ENCODE data around the gene MFAP3.
"Not testable (repeated sequence)": the region's sequence is repeated elsewhere in the genome, so short reads cannot be mapped to it uniquely, and the experiment has no call there.

MFAP3 gene

GRCh38 chr5:154038707-154039457, at the start of gene MFAP3, which contains the start of gene FAM114A2:
TSS of gene MFAP3 (plus strand) at chr5:154038967. CDS start at chr5:154049723, 10,756 bp downstream.
TSS of gene FAM114A2 (minus strand) at chr5:154038910. CDS start at chr5:154034953, 3,957 bp downstream.
- DNase-seq (ENCODE audit: low read depth), result peak; percentile 88

GRCh38 chr5:153991168-153991567, 47.6 kb upstream of the MFAP3 start:
- DNase-seq (ENCODE audit: low read depth), result no peak

- no peak for DNase-seq (ENCODE audit: low read depth)
Observed at GRCh38 chr5:153998010-153998409, 40.8 kb upstream of the MFAP3 start.

GRCh38 chr5:153998768-153999167, 40.0 kb upstream of the MFAP3 start:
- no peak for DNase-seq (ENCODE audit: low read depth)

- no peak for DNase-seq (ENCODE audit: low read depth)
Observed at GRCh38 chr5:153999995-154000394, 38.8 kb upstream of the MFAP3 start.

GRCh38 chr5:154000703-154001102, 38.1 kb upstream of the MFAP3 start:
- DNase-seq (ENCODE audit: low read depth), result no peak

- DNase-seq (ENCODE audit: low read depth), result peak; percentile 10
Observed at GRCh38 chr5:154002093-154002492, 36.7 kb upstream of the MFAP3 start.

- no peak for DNase-seq (ENCODE audit: low read depth)
Observed at GRCh38 chr5:154002511-154003020, 36.2 kb upstream of the MFAP3 start.

GRCh38 chr5:154005648-154006047, 33.1 kb upstream of the MFAP3 start:
- no peak for DNase-seq (ENCODE audit: low read depth)

GRCh38 chr5:154010660-154011059, 28.1 kb upstream of the MFAP3 start:
- DNase-seq (ENCODE audit: low read depth), result peak; percentile 41

- DNase-seq (ENCODE audit: low read depth), result peak; percentile 28
Observed at GRCh38 chr5:154015071-154015693, 23.6 kb upstream of the MFAP3 start.

- DNase-seq (ENCODE audit: low read depth), result not testable (repeated sequence)
Observed at GRCh38 chr5:154018919-154019318, 19.8 kb upstream of the MFAP3 start.

GRCh38 chr5:154025951-154026350, 12.8 kb upstream of the MFAP3 start:
- DNase-seq (ENCODE audit: low read depth), result no peak

GRCh38 chr5:154031937-154032489, 6.8 kb upstream of the MFAP3 start:
- DNase-seq (ENCODE audit: low read depth), result no peak

GRCh38 chr5:154034944-154035343, 3.8 kb upstream of the MFAP3 start:
- no peak for DNase-seq (ENCODE audit: low read depth)

- no peak for DNase-seq (ENCODE audit: low read depth)
Observed at GRCh38 chr5:154038261-154038706, 483 bp upstream of the MFAP3 start.

- no peak for DNase-seq (ENCODE audit: low read depth)
Observed at GRCh38 chr5:154039458-154039829, 677 bp downstream of the MFAP3 start.

- no peak for DNase-seq (ENCODE audit: low read depth)
Observed at GRCh38 chr5:154042766-154043165, 4.0 kb downstream of the MFAP3 start.

- no peak for DNase-seq (ENCODE audit: low read depth)
Observed at GRCh38 chr5:154044099-154044498, 5.3 kb downstream of the MFAP3 start.

- DNase-seq (ENCODE audit: low read depth), result no peak
Observed at GRCh38 chr5:154044581-154044980, 5.8 kb downstream of the MFAP3 start.

- no peak for DNase-seq (ENCODE audit: low read depth)
Observed at GRCh38 chr5:154046486-154046885, 7.7 kb downstream of the MFAP3 start.

GRCh38 chr5:154047324-154047723, 8.6 kb downstream of the MFAP3 start:
- DNase-seq (ENCODE audit: low read depth), result no peak

- no peak for DNase-seq (ENCODE audit: low read depth)
Observed at GRCh38 chr5:154049636-154050035, 10.9 kb downstream of the MFAP3 start.

Data from EH (cell line).